Motor neuron (in vitro differentiated cells): ENCODE results near the gene IGFBP1. TPM values are rescaled to one million over a fixed set of nuclear protein-coding genes. Genes with fewer than 3 reads are reported as not detected.

Source experiments
- ATAC-seq, 8 experiments: fragments of 200-7000 bp; cut with Tn5 transposase; replicated peaks in 6 of 8; 2 replicates each; pipeline ENCODE4 v1.8.0; 2021; ENCODE audit warnings: mild to moderate bottlenecking in 8 of 8, moderate library complexity in 8 of 8
- H3K27ac ChIP-seq, 2 donors: fragments of 250-450 bp; sonication (Bioruptor Pico); 2 replicates each; pipeline ENCODE4 v1.9.0; 2021; ENCODE audit warnings: antibody characterized with exemption in 2 of 2, mild to moderate bottlenecking in 2 of 2, moderate library complexity in 1 of 2
- H3K4me1 ChIP-seq, 2 donors: fragments of 250-450 bp; sonication (Bioruptor Pico); replicated peaks in 1 of 2; 2 replicates each; pipeline ENCODE4 v1.6.1; 2021; ENCODE audit warnings: antibody characterized with exemption in 2 of 2, mild to moderate bottlenecking in 2 of 2, moderate library complexity in 1 of 2
- H3K4me3 ChIP-seq, 5 donors: fragments of 250-450 bp; sonication (Bioruptor Pico); 2 replicates each; pipeline ENCODE4 v1.9.0; 2021; ENCODE audit warnings: antibody characterized with exemption in 5 of 5, mild to moderate bottlenecking in 5 of 5, moderate library complexity in 4 of 5
- WGBS, 10 experiments: fragments of 450-650 bp; shearing (Covaris generic); methylation state at CpG; one replicate each; pipeline ENCODE4 v1.0.0; 2022; 5-methylcytosine and 5-hydroxymethylcytosine counted together
- in situ Hi-C, 9 experiments: fragments of 400-800 bp; cut with MboI; loops; one replicate each; pipeline ENCODE4 v1.15.0; 2021; ENCODE audit warnings: low sequenced_read_pairs in 9 of 9, low pct_unique_long_range_greater_than_20kb in 2 of 9; ENCODE audit not compliant: unreplicated experiment in 9 of 9
- total RNA-seq, 8 experiments: library from RNA; unstranded; fragments of 300-600 nt; gene quantifications; 2 replicates each; pipeline versions ENCODE4 v1.2.3 to v1.2.4, GENCODE V29; 2022

Gene IGFBP1
- total RNA-seq, 8 experiments from 2014 or later = not detected

DNA sequence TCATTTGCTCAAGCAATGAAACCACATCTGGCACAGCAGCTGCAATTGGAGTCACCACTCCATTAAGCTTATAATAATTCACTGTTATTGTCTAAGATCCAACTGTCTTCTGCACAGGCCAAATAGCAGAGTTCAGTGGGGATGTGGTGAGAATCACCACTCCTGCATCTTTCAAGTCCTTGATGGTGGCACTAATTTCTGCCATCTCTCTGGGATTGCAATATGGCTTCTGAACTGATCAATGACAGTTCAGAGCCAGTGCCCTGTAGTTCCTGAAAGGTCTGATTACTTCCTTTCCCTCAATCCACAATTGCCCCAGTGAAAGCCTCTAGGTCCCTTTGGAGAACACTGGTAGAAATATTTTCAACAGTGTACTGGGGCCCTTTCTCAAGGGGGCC, 6.4 kb downstream of the IGFBP1 start:
- no peak for ATAC-seq
- in situ Hi-C loops = no loop called here
- Histone ChIP-seq H3K4me1 (no peaks in the 10 kb centered on the region), H3K27ac (no peak overlapping the region), H3K4me3 (no peak overlapping the region)

DNA sequence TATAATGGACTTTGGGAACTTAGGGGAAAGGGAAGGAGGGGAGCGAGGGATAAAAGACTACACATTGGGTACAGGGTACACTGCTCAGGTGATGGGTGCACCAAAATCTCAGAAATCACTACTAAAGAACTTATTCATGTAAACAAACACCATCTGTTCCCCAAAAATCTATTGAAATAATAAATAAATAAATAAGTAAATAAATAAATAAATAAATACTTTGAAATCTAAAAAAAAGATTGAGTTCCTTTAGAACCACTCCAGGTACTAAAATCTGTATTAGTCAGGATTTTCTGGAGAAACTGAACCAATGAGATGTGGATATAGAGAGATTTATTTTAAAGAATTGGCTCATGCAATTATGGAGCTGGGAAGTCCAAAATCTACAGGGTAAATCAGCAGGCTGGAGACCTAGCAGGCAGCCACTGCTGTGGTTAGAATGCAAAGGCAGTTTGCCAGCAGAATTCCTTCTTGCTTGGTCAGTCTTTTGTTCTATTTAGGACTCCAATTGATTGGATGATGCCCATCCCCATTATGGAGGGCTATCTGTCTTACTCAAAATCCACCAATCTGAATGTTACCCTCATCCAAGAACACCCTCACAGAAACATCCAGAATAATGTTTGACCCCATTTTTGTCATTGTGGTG, 8.9 kb downstream of the IGFBP1 start:
- H3K4me3 ChIP-seq = no peak overlapping the region
- WGBS, 10 experiments = 50 to 100% (median 91%) methylated on average over 1 of the region's 1 CpG; no CpG with 5 or more reads in 2 of the 10 experiments
- ATAC-seq = peak in 2 of 8 experiments; percentile 17 to 40
- in situ Hi-C loops = no loop called here
- no peaks in the 10 kb centered on the region for H3K4me1 ChIP-seq
- no peak overlapping the region for H3K27ac ChIP-seq

DNA sequence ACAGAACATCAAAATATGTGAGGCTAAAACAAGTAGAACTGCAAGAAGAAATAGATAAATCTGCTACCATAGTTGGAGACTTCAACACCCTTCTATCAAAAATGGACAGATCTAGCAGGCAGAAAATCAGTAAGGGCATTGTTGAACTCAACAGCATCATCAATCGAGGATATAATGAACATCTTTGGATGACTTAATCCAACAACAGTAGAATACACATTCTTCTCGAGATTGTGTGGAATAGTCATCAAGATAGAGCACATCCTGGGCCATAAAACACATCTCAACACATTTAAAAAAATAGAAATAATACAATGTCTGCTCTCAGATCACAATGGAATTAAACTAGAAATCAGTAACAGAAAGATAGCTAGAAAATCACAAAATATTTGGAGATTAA, 9.9 kb downstream of the IGFBP1 start:
- Histone ChIP-seq H3K4me1 (no peaks in the 10 kb centered on the region), H3K4me3 (no peak overlapping the region), H3K27ac (no peak overlapping the region)
- ATAC-seq = no peak
- in situ Hi-C loops = no loop called here
- 13 to 94% (median 64%) methylated on average over 1 to 2 of the region's 2 CpGs; no CpG with 5 or more reads in 1 of the 10 experiments for WGBS, 10 experiments

DNA sequence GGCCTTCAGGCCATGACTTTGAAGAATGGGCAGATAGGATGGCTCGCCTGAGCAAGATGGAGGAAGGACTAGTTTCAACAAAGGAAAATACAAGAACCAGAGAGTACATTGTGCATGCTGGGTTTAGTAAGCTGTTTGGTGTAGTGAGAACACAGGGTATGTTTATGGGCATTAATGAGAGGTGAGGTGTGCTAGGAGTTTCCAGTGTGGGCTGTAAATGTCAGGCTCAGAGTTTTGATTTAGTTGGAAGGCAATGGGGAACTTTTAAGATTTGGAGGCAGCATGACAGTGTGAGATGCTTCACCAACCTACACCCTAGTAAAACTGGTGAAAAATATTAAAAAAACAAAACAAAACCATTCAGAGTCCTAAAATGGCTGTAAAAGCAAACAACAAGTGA, 13.3 kb downstream of the IGFBP1 start:
- in situ Hi-C loops = loop anchor here (25.0 kb wide), 4 partner anchors 461 to 1286 kb away; no protein-coding TSS in a partner anchor
- Histone ChIP-seq H3K4me1 (no peaks in the 10 kb centered on the region), H3K4me3 (no peak overlapping the region), H3K27ac (no peak overlapping the region)
- ATAC-seq = no peak
- 44 to 100% (median 67%) methylated on average over 1 of the region's 1 CpG; no CpG with 5 or more reads in 3 of the 10 experiments for WGBS, 10 experiments

DNA sequence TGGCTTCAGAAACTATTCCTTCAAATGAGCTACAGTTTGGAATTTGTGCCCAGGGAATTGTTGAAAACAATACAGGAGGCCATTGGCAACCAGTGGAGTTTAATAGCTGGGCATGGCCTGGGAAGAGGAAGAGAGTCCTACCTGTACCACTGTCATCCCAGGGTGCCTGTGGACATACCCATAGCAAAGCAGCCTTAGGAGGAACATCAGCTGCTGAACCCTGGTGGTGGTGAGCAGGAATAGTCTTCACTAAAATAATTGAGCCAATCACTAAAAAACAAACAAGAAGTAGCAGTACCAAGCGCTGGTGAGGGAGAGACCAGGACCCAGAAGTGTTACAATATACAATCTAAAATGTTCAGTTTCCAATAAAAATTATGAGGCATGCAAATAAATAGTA, 14.5 kb downstream of the IGFBP1 start:
- Histone ChIP-seq H3K4me3 (no peak overlapping the region), H3K27ac (no peak overlapping the region), H3K4me1 (no peaks in the 10 kb centered on the region)
- no peak for ATAC-seq
- in situ Hi-C loops = loop anchor here (25.0 kb wide), 4 partner anchors 459 to 1284 kb away; no protein-coding TSS in a partner anchor
- WGBS, 10 experiments = 100% methylated on average over 1 of the region's 1 CpG; no CpG with 5 or more reads in 7 of the 10 experiments

DNA sequence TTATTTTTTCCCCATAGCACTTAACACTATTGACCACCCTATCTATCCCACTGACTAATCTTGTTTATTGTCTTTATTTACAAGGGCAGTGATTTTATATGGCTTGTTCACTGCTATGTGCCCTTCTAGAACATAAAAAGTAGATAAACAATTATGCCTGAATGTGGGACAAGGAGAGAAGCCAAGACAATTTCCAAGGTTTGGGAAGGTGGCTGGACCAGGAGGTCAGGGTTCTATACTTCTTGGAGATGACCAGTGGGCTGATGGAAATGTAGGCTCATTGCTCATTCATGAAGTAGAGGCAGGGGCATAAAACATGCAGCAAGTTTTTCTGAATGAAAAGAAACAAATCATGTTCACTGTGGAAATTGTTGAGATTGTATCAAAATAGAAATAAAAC, 21.3 kb downstream of the IGFBP1 start:
- ATAC-seq = no peak
- in situ Hi-C loops = loop anchor here (25.0 kb wide), 4 partner anchors 453 to 1278 kb away; no protein-coding TSS in a partner anchor
- H3K27ac ChIP-seq = no peak overlapping the region
- no peaks in the 10 kb centered on the region for H3K4me1 ChIP-seq
- no peak overlapping the region for H3K4me3 ChIP-seq

DNA sequence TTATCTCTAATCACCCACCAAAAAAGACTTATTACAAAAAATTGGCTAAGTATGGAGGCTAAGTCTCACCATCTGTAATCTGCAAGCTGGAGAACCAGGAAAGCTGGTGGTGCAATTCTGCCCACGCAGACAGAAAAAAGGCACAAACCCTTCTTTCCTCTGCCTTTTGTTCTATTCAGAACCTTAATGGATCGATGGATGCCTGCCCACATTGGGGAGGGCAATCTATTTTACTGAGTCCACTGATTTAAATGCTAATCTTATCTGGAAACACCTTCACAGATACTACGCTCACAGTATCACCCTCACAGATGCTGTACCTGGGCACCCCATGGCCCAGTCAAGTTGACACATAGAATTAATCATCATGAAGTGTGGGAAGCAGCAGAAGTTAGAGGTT, 22.6 kb downstream of the IGFBP1 start:
- Histone ChIP-seq H3K4me1 (no peaks in the 10 kb centered on the region), H3K27ac (no peak overlapping the region), H3K4me3 (no peak overlapping the region)
- no peak for ATAC-seq
- in situ Hi-C loops = loop anchor here (25.0 kb wide), 4 partner anchors 451 to 1276 kb away; no protein-coding TSS in a partner anchor
- 20 to 100% (median 90%) methylated on average over 1 to 3 of the region's 3 CpGs; no CpG with 5 or more reads in 1 of the 10 experiments for WGBS, 10 experiments

DNA sequence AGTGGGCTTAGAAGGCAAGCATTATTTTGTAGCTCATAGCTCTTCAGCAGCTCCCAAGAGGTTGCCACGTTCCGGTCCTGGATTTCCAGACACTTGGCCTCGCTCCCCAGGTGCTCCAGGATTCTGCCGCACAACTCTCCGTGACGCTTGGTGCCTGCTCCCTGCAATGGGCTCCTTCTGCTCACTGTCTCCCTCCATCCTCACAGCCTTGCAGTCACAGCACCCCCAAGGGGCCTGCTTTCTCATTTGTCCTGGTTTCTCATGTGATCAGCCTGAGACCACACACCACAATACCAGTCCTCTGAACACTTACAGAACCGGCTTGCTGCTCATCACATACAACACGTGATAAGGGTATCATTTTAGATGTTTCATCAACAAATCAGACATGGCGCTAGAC, 23.0 kb downstream of the IGFBP1 start:
- ATAC-seq = no peak
- in situ Hi-C loops = loop anchor here (25.0 kb wide), 4 partner anchors 451 to 1276 kb away; no protein-coding TSS in a partner anchor
- H3K4me3 ChIP-seq = no peak overlapping the region
- no peak overlapping the region for H3K27ac ChIP-seq
- 60 to 96% (median 85%) methylated on average over 1 to 7 of the region's 9 CpGs; no CpG with 5 or more reads in 4 of the 10 experiments for WGBS, 10 experiments
- H3K4me1 ChIP-seq = no peaks in the 10 kb centered on the region

DNA sequence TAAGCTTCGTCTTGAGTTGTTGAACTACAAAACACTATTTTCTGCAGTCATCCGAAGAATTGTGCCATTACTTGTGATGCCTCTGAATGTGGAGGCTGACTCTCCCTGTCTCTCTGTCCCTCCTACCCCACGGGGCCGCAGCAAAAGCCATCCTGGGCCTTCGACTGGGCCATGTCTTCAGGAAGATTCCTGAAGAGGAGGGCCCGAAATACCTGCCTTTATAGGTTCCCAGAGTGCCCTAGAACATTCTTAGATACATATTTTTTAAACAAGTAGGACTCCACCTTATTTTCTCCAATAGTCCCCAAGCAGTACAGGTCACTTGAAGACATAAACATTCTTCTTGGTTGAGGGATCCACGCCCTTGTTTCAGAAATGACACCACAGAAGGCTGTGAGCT, 24.7 kb downstream of the IGFBP1 start:
- Histone ChIP-seq H3K4me3 (no peak overlapping the region), H3K4me1 (no peaks in the 10 kb centered on the region), H3K27ac (no peak overlapping the region)
- in situ Hi-C loops = loop anchor here (25.0 kb wide), 4 partner anchors 449 to 1274 kb away; no protein-coding TSS in a partner anchor
- no peak for ATAC-seq
- 61 to 100% (median 85%) methylated on average over 1 to 5 of the region's 7 CpGs; no CpG with 5 or more reads in 1 of the 10 experiments for WGBS, 10 experiments

DNA sequence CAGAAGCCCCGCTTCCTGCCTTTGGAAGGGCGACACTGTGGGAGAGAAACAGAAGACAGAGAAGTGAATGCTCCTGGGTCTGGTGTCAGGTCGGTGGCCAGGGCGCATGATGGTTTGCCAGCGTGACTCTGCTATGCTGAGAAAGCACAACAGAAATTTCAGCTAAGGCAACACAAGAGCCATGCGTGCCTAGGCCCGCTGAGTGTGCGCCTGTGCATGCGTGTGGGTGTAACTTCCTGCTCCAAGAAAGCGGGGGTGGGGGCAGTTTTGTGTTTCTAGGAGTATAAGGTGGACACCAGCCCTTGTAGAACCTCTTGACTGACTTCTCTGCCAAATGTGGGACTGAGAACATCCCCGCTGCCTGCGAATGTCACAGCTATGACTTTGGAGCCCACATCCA, 26.6 kb downstream of the IGFBP1 start:
- no peak for ATAC-seq
- Histone ChIP-seq H3K4me1 (no peaks in the 10 kb centered on the region), H3K27ac (no peak overlapping the region), H3K4me3 (no peak overlapping the region)
- in situ Hi-C loops = loop anchor here (25.0 kb wide), 4 partner anchors 447 to 1272 kb away; no protein-coding TSS in a partner anchor
- WGBS, 10 experiments = 80 to 100% (median 97%) methylated on average over 1 to 9 of the region's 12 CpGs; no CpG with 5 or more reads in 4 of the 10 experiments

DNA sequence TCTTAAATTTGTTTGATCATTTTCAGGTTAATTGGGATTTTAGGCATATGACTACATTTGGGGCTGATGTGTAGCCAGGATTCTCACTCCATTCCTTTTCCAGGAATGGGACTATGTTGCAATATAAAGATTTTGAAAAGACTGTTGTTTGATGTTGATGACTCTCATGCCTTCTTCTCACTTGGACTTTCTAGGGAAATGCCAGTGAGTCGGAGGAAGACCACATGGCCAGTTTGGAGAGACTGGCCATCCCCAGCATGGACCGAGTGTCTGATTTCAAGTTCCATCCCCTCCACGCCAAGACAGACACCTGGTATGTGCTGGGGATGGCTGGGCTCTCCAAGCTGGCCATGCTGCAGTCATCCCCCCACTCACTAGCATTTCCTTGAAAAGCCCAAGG, 27.3 kb downstream of the IGFBP1 start:
- 53 to 100% (median 90%) methylated on average over 1 to 3 of the region's 3 CpGs; no CpG with 5 or more reads in 4 of the 10 experiments for WGBS, 10 experiments
- Histone ChIP-seq H3K27ac (no peak overlapping the region), H3K4me1 (no peaks in the 10 kb centered on the region), H3K4me3 (no peak overlapping the region)
- in situ Hi-C loops = loop anchor here (25.0 kb wide), 4 partner anchors 447 to 1272 kb away; no protein-coding TSS in a partner anchor
- ATAC-seq = no peak

DNA sequence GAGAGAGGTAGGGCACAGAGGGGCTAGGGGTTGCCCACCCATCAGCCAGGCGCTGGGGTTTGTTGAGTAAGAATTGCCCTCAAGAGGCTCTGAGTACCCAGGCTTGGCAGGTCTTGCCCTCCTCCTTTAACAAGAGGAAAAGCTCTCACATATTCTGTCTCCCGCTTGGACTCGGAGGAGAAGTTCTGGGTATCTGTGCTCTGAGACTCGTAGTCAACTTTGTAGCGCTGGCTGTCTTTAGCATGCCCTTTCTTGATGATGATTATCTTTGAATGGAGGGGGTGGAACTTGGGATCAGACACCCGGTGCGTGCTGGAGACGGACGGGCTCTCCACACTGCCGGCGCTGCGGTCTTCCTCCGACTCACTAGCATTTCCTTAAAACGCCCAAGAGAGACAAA, 28.8 kb downstream of the IGFBP1 start:
- in situ Hi-C loops = loop anchor here (25.0 kb wide), 4 partner anchors 445 to 1270 kb away; no protein-coding TSS in a partner anchor
- no peaks in the 10 kb centered on the region for H3K4me1 ChIP-seq
- WGBS, 10 experiments = 0 to 100% (median 68%) methylated on average over 1 to 13 of the region's 14 CpGs
- H3K4me3 ChIP-seq = no peak overlapping the region
- ATAC-seq = no peak
- no peak overlapping the region for H3K27ac ChIP-seq

DNA sequence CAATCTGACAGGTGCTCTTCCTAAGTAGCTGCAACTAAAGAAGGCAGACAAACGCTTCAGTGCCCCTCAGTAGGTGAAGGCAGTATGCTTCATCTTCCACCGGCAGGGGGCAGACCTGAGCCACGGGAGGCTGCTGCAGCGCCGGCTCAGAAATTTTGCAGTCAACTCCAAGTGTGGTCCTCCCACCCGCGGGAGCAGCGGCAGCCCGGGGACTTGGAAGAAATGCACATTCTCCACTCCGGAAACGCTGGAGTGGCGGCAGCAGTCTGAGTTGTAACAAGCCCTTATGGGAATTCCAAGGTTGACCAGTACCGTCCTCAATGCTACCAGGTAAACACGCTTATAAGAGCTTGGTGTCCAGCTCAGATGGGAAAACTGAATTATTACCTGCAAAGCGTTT, 29.4 kb downstream of the IGFBP1 start:
- no peak overlapping the region for H3K4me3 ChIP-seq
- no peaks in the 10 kb centered on the region for H3K4me1 ChIP-seq
- 0 to 60% (median 2%) methylated on average over 1 to 12 of the region's 15 CpGs; no CpG with 5 or more reads in 1 of the 10 experiments for WGBS, 10 experiments
- ATAC-seq = peak in 4 of 8 experiments; percentile 13 to 72 (median 40)
- H3K27ac ChIP-seq = no peak overlapping the region
- in situ Hi-C loops = loop anchor here (25.0 kb wide), 4 partner anchors 445 to 1270 kb away; no protein-coding TSS in a partner anchor
